GM18873 (cell line): Measurements from ENCODE around the gene ZKSCAN3.

Experiments used
- ATAC-seq: cut with Tn5 transposase; IDR thresholded peaks from one replicate; pipeline ENCODE4 v1.9.1; 2021; ENCODE audit warnings: mild to moderate bottlenecking, moderate library complexity, moderate number of reproducible peaks; ENCODE audit not compliant: unreplicated experiment, low FRiP score

ZKSCAN3 gene

GRCh38 chr6:28413681-28414080 is 63.9 kb downstream of the ZKSCAN3 start:
- no peak for ATAC-seq
